GM19324 (cell line): Measurements from ENCODE around the gene TMEM161A.
"Not testable (repeated sequence)": the region's sequence is repeated elsewhere in the genome, so short reads cannot be mapped to it uniquely, and the experiment has no call there.

ENCODE experiments used
- ATAC-seq: cut with Tn5 transposase; IDR thresholded peaks from one replicate; pipeline ENCODE4 v1.9.1; 2021; ENCODE audit warnings: mild to moderate bottlenecking, moderate library complexity; ENCODE audit not compliant: unreplicated experiment, low FRiP score

Gene TMEM161A

DNA sequence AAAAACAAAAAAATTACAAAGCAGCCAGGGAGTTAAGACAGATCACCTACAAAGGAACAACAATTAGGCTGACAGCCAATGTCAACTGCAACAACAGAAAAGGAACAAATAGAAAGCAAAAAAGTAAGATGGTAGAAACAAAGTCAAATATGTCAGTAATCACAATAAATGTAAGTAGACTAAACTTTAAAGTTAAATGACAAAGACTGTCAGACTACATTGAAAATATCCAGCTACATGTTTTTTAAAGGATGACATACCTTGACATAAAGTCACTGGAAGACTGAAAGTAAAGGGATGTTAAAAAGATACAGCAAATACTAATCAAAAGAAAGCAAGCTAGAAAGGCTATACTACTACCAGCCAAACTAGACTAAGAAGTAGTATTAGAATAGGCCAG lies 14.9 kb downstream of the TMEM161A start:
- ATAC-seq: no peak

DNA sequence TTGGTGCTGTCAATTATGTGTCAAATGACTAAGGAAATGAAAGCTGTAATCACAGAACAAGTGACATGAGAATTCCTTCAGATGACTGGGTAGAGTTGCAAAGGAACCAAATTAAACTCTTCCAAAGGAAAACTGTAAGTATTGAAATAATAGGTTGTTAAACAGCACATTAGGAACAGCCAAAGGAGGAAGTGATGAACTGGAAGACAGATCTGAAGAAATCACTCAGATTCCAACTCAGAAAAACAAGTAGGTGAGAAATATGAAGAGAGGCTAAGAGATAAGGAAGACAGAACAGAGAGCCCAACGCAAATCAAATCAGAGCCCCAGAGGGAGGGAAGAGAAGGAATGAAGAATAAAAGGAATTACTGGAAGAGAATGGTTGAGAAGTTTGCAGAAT lies 15.4 kb downstream of the TMEM161A start:
- ATAC-seq: no peak

DNA sequence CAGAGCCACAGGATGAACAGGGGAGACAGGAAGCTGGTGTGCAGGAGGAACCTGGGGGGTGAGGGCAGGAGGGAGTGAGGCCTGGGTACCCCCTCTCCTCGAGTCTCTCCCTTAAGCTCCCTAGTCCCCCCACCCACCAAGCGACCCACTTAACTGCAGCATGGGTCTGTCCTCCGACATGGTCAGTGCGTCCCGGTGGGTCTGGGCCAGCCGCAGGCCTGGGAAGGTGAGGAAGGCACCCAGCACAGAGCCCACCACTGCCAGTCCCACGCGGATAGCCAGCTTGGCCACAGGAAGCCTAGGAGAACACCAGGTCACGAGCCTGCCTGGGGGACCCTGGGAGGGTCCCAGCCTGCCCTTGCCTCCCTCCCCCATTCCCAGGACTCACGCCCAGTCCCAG lies 16.9 kb downstream of the TMEM161A start:
- no peak for ATAC-seq

DNA sequence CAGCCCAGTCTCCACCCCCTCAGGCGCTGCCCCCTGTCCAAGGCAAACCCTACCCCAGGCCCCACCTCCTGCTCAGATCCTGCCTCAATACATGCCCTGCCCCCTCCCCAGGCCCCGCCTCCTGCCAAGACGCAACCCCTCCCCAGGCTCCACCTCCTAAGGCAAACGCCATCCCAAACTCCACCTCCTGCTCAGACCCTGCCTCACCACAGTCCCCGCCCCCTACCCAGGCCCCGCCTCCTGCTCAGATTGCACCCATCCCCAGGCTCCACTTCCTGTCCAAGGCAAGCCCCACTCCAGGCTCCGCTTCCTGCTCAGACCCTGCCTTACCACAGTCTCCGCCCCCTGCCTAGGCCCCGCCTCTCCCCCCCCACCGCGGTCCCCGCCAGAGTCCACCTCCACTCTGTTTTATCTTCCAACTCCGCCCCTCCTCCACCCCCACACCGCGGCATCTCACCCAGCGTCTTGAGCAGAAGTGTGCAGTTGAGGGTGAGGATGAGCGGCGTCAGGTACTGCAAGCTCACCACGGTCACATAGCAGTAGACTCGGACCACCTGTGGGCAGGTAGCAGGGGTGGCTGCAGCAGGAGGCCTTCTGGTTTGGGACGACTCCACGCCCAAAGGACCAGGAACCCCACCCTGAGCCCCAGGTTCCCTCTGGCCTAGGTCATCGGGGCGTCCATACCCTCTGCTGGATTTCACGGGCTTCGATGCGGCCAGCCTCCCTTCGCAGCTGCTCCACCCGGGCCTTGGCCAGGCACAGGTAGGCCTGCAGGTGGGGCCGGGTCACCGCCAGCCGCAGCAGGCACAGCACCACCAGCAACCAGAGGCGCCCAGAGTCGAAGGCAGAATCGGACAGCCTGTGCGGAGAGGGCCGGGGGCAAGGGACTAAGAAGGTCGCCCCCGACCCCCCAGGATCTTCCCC lies 17.7 kb downstream of the TMEM161A start:
- no peak for ATAC-seq

DNA sequence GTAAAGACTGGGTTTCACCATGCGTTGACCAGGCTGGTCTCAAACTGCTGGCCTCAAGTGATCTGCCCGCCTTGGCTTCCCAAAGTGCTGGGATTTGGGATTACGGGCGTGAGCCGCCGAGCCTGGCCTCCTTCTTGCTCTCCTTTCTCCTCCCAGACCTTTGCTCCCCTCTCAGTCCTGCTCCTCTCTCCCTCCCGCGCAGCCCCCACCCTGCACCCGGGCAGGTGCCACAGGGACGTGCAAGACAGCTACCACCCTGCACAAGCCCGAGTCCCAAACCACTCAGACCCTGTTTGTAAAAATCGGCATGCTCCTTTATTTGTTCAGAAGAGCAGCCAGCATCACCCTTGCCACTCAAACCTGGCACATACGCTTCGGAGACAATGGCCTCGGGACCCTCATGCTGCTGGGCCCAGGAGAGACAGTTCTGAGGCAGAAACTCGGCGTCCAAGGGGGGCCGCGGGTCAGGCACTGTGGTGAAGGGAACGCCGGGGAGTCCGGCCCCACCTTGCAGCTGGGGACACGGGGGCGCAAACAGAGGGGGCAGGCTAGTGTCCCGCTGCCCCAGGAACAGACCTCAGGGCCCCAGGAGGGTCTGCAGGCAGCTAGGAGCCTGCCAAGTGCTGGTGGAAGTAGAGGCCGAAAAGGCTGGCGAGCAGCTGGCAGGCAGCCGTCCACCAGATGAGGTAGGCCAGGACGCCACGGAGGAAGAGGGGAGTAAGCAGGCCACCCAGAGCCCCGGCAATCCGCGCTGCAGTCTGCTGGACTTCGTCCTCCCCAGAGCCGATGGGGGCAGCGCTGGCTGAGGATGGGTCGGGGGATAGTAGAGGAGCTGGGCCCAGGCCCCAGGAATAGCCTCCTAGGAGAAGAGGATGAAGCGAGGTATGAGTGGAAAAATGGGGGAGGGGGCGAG lies 18.7 kb downstream of the TMEM161A start:
- no peak for ATAC-seq

DNA sequence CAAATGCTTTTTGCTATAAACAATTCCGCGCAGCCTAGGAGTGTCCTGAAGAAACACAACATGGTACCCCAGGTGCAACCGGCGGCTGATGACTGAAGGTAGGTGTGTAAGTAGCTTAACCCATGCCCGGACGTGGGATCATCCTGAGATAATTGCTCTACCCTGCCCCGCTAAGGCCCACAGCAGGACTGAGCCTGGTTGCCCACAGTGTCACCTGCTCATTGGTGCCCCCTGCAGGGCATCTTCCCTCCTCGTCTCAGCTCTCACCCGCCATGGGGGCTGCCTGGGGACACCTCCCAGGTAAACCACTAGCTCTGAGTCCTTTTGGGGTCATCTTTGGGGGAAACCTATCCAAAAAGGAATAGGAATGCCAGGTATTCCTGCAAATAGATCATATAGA lies 22.3 kb downstream of the TMEM161A start:
- no peak for ATAC-seq

DNA sequence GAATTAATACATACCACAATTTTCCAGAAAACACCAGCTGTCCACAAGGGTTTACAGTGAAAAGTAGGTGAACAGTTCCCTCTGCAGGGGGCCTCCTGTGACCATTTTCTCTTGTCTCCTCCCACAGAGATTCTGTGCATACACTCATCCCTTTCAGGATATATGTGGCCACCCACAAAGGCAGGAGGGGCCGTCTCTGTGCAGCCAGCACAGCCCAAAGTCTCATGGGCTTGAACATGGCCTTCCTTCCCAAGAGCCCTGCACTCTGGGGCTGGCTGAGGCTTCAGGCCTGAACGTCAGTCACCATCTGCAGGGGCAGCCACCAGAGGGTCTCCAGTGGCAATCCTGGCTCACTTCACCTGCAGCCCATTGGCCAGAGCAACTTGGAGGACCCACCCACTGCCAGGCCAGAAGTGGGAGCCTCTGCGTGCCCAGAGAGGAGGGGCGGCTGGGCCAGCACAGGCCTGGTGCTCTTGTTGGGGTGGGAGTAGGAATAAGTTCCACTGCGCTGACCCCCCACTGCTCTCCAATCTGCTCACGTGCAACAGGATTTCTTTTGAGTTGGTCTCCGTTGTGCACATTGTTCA lies 25.1 kb downstream of the TMEM161A start:
- ATAC-seq: no peak

DNA sequence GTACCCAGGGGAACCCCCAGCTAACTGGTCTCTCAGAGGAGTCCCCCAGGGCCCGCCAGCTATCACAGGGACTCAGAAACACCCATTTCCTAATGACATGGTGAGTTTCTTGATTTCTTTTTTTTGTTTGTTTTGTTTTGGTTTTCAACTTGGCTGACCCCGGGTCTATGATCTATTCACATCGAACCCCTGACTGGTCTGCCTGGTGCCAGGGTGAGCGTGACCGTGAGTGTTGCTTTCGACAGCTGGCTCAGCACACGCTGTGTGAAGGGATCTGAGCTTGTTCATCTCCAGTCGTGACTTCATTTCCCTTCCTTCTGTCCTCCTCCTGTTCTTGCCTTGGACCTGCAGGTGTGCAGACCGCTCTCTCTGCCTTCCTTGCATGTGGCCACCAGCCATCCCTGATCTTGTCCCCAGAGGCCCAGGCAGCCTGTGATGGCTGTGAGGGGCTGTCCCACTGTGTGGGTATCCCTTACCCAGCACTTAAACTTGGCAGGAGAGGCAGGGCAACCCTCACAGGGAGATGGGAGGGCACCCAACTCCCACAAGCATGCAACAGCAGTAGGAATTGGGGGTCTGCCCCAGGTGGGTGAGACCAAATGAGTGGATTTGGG lies 26.2 kb downstream of the TMEM161A start:
- no peak for ATAC-seq

DNA sequence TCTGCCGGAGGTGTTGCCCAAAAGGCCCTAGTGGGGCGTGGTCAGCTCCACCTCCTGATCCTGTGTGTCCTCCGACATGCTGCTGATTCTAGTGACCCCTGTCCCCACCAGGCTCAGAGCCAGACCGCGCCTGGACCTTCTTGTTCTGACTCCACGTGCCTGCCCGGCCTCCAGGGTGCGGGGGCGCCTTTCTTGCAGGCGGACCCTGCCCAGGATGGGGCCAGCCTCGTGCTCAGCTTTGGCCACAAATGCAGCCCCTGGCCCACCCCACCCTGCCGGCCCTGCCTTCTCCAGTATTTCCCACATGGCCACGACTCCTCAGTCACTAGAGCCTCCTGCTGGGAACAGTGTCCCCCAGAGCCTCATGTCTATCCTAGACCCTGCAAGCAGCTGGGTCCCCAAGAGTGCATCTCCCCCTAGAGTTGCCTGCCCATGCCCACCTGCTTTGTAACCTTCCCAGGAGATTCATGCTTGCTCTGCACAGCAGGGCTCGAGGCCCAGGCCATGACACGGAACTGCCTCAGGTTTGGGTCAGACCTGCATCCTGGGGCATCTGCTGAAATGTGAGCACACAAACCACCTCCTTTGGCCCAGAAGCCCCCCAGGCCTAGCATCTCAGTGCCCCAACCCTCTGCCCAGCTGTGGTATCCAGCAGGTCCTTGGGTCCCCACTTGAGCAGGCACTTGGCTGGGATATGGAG lies 27.0 kb downstream of the TMEM161A start:
- no peak for ATAC-seq

DNA sequence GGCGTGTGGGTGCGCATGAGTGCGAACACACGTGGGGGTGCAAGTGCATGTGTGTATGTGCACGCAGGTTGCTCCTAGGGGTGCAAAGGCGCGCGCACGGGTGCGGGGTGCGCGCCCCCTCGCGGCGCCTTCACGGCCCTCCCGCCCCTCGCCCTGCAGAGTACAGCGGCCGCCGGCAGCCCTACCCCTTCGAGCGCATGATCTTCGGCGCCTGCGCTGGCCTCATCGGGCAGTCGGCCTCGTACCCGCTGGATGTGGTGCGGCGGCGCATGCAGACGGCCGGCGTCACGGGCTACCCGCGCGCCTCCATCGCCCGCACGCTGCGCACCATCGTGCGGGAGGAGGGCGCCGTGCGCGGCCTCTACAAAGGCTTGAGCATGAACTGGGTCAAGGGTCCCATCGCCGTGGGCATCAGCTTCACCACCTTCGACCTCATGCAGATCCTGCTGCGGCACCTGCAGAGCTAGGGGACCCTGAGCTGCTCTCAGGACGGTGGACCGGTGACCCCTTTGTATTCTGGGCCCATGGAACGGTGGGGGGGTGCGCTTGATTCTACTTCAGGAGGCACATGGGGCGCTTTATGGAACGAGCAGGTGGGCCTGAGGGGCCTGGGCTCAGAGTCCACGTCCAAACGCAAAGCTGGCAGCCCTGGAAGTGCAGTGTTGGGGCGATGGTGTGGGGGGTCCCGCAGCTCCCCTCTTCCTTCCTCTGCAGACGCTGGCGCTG lies 27.7 kb downstream of the TMEM161A start:
- ATAC-seq: no peak

DNA sequence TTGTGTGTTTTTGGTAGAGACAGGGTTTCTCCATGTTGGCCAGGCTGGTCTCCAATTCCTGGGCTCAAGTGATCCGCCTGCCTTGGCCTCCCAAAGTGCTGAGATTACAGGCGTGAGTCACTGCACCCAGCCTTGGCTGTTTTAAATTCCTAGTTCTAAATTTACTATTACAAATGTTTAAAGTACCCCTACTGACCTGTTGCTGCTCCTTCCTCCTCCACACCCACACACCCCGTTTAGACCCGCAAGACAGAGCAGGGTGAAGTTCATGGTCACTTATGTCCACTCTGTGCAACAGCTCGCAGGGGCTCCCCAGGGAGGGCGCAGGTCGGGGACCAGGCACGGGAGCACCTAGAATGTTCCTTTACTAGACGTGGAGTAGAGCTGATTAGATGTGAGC lies 28.7 kb downstream of the TMEM161A start:
- no peak for ATAC-seq

DNA sequence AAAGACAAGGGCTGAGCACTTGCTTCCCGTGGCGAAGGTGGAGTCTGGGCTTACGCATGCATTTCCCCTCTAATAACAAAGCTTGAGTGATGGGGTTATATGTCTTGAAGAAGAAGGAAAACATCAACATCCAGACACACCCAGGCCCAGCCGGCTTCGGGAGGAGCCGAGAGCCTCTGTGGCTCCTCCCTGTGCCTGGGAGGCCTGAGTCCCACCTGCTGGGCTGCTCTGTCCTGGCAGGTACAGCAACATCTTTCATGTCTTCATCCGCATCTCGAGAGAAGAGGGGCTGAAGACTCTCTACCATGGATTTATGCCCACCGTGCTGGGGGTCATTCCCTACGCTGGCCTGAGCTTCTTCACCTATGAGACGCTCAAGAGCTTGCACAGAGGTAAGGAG lies 30.6 kb downstream of the TMEM161A start:
- ATAC-seq: no peak

DNA sequence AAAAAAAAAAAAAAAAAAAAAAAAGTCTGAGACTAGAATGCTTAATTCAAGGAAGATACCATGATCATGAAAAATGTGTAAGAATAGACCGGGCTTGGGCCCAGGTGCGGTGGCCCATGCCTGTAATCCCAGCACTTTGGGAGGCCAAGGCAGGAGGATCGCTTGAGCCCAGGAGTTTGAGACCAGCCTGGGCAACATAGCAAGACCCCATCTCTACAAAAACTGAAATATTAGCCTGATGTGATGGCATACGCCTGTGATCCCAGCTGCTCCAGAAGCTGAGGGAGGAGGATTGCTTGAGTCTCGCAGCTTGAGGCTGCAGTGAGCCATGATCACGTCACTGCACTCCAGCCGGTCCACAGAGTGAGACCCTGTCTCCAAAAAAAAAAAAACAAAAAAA lies 31.3 kb downstream of the TMEM161A start:
- ATAC-seq: not testable (repeated sequence)

DNA sequence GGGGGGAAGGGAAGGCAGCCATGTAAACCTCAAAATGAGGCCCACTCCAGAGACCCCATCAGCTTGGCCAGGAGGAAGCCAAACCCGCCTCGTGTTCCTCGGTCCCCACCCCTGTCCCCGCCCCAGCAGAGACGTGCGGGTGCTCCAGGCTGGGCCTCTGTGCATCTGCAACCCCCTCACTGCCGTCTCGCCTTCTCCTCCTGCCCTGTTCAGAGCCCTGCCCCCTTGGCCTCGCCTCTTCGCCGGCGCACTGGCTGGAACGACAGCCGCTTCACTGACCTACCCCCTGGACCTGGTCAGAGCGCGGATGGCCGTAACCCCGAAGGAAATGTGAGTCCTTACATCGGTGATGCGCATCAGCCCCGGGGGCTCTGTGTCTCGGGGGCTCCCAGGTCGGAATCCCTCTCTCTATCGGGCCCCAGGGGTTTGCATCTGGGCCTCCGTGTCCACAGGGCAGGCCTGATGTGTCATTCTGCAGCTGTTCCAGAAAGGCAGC lies 32.2 kb downstream of the TMEM161A start:
- ATAC-seq: no peak

DNA sequence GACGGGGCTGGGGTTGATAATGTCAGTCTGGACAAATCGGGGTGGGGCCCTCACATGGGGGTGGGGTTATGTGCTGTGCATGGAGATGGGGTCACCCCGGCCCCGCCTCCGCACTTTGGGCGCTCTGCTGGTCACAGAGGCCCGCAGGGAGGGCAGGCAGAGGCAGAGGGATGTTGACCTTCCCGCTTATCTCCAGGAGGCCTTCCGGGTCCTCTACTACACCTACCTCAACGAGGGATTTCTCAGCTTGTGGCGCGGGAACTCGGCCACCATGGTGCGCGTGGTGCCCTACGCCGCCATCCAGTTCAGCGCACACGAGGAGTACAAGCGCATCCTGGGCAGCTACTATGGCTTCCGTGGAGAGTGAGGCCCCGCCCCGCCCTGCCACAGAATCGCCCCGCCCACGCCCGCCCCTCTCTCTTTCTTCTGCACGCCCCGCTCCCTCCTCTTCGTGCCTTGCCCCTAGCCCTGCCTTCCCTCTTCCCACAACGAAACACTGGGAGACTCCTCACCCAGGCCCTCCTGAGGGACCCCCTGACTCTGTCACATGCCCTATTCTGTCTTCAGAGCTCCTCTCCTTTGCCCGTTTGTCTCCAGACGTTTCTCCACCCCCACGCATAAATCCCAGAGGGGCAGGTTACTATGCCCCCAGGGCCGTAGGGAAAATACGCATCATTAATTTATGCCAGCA lies 32.8 kb downstream of the TMEM161A start:
- ATAC-seq: no peak

DNA sequence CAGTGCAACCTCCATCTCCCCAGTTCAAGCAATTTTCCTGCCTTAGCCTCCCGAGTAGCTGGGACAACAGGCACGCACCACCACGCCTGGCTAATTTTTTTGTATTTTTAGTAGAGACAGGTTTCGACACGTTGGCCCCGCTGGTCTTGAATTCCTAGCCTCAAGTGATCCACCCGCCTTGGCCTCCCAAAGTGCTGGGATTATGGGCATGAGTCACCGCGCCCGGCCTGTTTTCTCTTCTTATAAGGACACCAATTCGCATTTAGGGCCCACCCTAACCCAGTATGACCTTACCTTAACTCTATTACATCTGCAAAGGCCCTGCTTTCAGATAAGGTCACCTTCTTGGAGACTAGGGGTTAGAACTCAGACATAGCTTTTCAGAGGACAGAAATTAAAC lies 35.1 kb downstream of the TMEM161A start:
- ATAC-seq: no peak

DNA sequence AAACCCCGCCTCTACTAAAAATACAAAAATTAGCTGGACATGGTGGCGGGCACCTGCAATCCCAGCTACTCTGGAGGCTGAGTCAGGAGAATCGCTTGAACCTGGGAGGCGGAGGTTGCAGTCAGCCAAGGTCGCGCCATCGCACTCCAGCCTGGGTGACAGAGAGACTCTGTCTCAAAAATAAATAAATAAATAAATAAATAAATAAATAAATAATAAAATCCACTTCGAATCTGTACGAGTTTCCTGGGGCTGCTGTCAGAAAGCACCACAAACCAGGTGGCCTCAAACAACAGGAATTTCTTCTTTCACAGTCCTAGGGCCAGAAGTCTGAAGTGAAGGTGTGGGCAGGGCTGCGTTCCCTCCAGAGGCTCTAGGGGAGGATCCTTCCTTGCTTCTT lies 35.7 kb downstream of the TMEM161A start:
- ATAC-seq: not testable (repeated sequence)

DNA sequence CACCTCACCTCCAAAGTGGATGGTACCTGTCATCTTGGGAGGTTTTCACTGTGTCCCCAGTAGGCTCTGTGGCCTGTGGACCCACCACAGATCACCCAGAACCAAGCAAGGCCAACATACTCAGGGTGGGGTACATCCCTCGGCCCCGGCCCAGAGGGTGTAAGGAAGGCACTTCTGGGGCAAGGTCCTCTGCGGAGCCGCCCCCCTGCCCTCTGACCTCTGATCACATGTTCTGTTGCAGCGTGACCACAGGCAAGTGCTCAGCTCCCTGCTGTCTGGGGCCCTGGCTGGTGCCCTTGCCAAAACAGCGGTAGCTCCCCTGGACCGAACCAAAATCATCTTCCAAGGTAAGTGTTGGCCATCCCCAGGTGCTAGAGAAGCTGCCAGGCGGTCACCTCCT lies 36.7 kb downstream of the TMEM161A start:
- ATAC-seq: no peak
